ENCODE results near the gene CSRP1. TPM values are rescaled to one million over a fixed set of nuclear protein-coding genes. Genes with fewer than 3 reads are reported as not detected.

The CSRP1 gene
- total RNA-seq, 2 experiments from 2014 or later, result 46.4 to 89.8 TPM

GRCh38 chr1:201470581-201470980 is 36.3 kb downstream of the CSRP1 start:
- no peak for DNase-seq (ENCODE audit: low spot score)
- Histone ChIP-seq H3K36me3 (ENCODE audit: insufficient read depth, low read length) (no peaks in the 10 kb centered on the region), H4K20me1 (ENCODE audit: insufficient read depth, low read length) (no peaks in the 10 kb centered on the region), H3K4me3 (ENCODE audit: low read depth, low read length, poor library complexity, severe bottlenecking) (no peak overlapping the region), H3K27ac (ENCODE audit: low read depth, low read length, poor library complexity, severe bottlenecking) (no peak overlapping the region), H3K4me2 (ENCODE audit: low read length) (no peak overlapping the region), H2AFZ (ENCODE audit: low read length) (no peak overlapping the region), H3K9me2 (ENCODE audit: insufficient read depth, low read length) (no peaks in the 10 kb centered on the region), H3K4me1 (ENCODE audit: insufficient read depth, low read length, poor library complexity, severe bottlenecking) (no peaks in the 10 kb centered on the region), H3K79me2 (ENCODE audit: insufficient read depth, low read depth, low read length) (no peaks in the 10 kb centered on the region), H3K9me3 (ENCODE audit: low read length) (no peaks in the 10 kb centered on the region)
- ChIA-PET POLR2A (no interaction called here), CTCF (ENCODE audit: unreplicated experiment) (no interaction called here)
- intact Hi-C loops (cut with micrococcal nuclease; ENCODE audit: unreplicated experiment), result no loop called here
- TF ChIP-seq CTCF (conservative IDR thresholded peaks at IDR 0.05; ENCODE audit: low read length), result no peak
- no peak for TF ChIP-seq EZH2phosphoT487 (IDR thresholded peaks at IDR 0.05; ENCODE audit: borderline replicate concordance, low read depth, low read length)
- BruUV-seq (replicated peaks), result no TSS peak

GRCh38 chr1:201469645-201470074 is 37.3 kb downstream of the CSRP1 start:
- POLR2A ChIA-PET, result no interaction called here
- CTCF ChIA-PET (ENCODE audit: unreplicated experiment), result no interaction called here
- no peaks in the 10 kb centered on the region for H3K79me2 ChIP-seq (ENCODE audit: insufficient read depth, low read depth, low read length)
- DNase-seq (ENCODE audit: low spot score), result no peak
- no peak overlapping the region for H3K4me2 ChIP-seq (ENCODE audit: low read length)
- H4K20me1 ChIP-seq (ENCODE audit: insufficient read depth, low read length), result no peaks in the 10 kb centered on the region
- intact Hi-C loops (cut with micrococcal nuclease; ENCODE audit: unreplicated experiment), result no loop called here
- TF ChIP-seq CTCF (conservative IDR thresholded peaks at IDR 0.05; ENCODE audit: low read length) (no peak), EZH2phosphoT487 (IDR thresholded peaks at IDR 0.05; ENCODE audit: borderline replicate concordance, low read depth, low read length) (no peak)
- no peaks in the 10 kb centered on the region for H3K9me3 ChIP-seq (ENCODE audit: low read length)
- H2AFZ ChIP-seq (ENCODE audit: low read length), result no peak overlapping the region
- no peaks in the 10 kb centered on the region for H3K4me1 ChIP-seq (ENCODE audit: insufficient read depth, low read length, poor library complexity, severe bottlenecking)
- no TSS peak for BruUV-seq (replicated peaks)
- H3K4me3 ChIP-seq (ENCODE audit: low read depth, low read length, poor library complexity, severe bottlenecking), result no peak overlapping the region
- no peak overlapping the region for H3K27ac ChIP-seq (ENCODE audit: low read depth, low read length, poor library complexity, severe bottlenecking)
- H3K9me2 ChIP-seq (ENCODE audit: insufficient read depth, low read length), result no peaks in the 10 kb centered on the region
- no peaks in the 10 kb centered on the region for H3K36me3 ChIP-seq (ENCODE audit: insufficient read depth, low read length)

- DNase-seq (ENCODE audit: low spot score), result no peak
- BruUV-seq (replicated peaks), result no TSS peak
- TF ChIP-seq CTCF (conservative IDR thresholded peaks at IDR 0.05; ENCODE audit: low read length) (no peak), EZH2phosphoT487 (IDR thresholded peaks at IDR 0.05; ENCODE audit: borderline replicate concordance, low read depth, low read length) (no peak)
- Histone ChIP-seq H2AFZ (ENCODE audit: low read length) (no peak within 1 kb of the TSS), H4K20me1 (ENCODE audit: insufficient read depth, low read length) (no peaks in the 10 kb centered on the region), H3K27ac (ENCODE audit: low read depth, low read length, poor library complexity, severe bottlenecking) (no peak within 1 kb of the TSS), H3K79me2 (ENCODE audit: insufficient read depth, low read depth, low read length) (no peaks in the 10 kb centered on the region), H3K4me3 (ENCODE audit: low read depth, low read length, poor library complexity, severe bottlenecking) (no peak within 1 kb of the TSS), H3K9me3 (ENCODE audit: low read length) (no peaks in the 10 kb centered on the region), H3K9me2 (ENCODE audit: insufficient read depth, low read length) (no peaks in the 10 kb centered on the region), H3K4me1 (ENCODE audit: insufficient read depth, low read length, poor library complexity, severe bottlenecking) (no peaks in the 10 kb centered on the region), H3K36me3 (ENCODE audit: insufficient read depth, low read length) (no peaks in the 10 kb centered on the region), H3K4me2 (ENCODE audit: low read length) (no peak within 1 kb of the TSS)
- intact Hi-C loops (cut with micrococcal nuclease; ENCODE audit: unreplicated experiment), result no loop called here
- CTCF ChIA-PET (ENCODE audit: unreplicated experiment), result no interaction called here
- POLR2A ChIA-PET, result interaction anchor here (0.5 kb wide), 1 partner anchor 1250 kb away, joined by 3 read pairs; no protein-coding TSS in a partner anchor
These were observed 37.9 kb downstream of the CSRP1 start, which contains the start of gene PHLDA3 for GRCh38 chr1:201468844-201469644. TSS of gene PHLDA3 (minus strand) at chr1:201469188. CDS start at chr1:201468786, 402 bp downstream.
